GM18517 (cell line): ENCODE data around the gene ST13.
"Not testable (repeated sequence)": the region's sequence is repeated elsewhere in the genome, so short reads cannot be mapped to it uniquely, and the experiment has no call there.

Source experiments
- ATAC-seq: cut with Tn5 transposase; IDR thresholded peaks from one replicate; pipeline ENCODE4 v1.9.1; 2021; ENCODE audit warnings: mild to moderate bottlenecking, moderate library complexity; ENCODE audit not compliant: unreplicated experiment

ST13 gene

GRCh38 chr22:40844951-40845350 is 11.5 kb downstream of the ST13 start:
- no peak for ATAC-seq

- no peak for ATAC-seq
These were observed 18.0 kb downstream of the ST13 start for GRCh38 chr22:40838486-40838885.

- no peak for ATAC-seq
These were observed 21.8 kb downstream of the ST13 start for GRCh38 chr22:40834619-40835018.

- ATAC-seq = no peak
These were observed 27.3 kb downstream of the ST13 start for GRCh38 chr22:40829131-40829530.

GRCh38 chr22:40826984-40827741 is 29.3 kb downstream of the ST13 start:
- ATAC-seq = no peak

- ATAC-seq = not testable (repeated sequence)
These were observed 30.1 kb downstream of the ST13 start for GRCh38 chr22:40826292-40826691.

- ATAC-seq = no peak
These were observed 33.0 kb downstream of the ST13 start for GRCh38 chr22:40823426-40823825.

GRCh38 chr22:40819599-40820140 is 36.8 kb downstream of the ST13 start:
- no peak for ATAC-seq

GRCh38 chr22:40818747-40819598 is 37.5 kb downstream of the ST13 start, which contains the start of gene SLC25A17:
SLC25A17 (minus strand) TSS chr22:40819346; CDS start chr22:40819248, 98 bp downstream.
- ATAC-seq = no peak

GRCh38 chr22:40818192-40818746 is 38.2 kb downstream of the ST13 start:
- no peak for ATAC-seq

GRCh38 chr22:40817737-40818136 is 38.7 kb downstream of the ST13 start:
- ATAC-seq = no peak

GRCh38 chr22:40813912-40814315 is 42.5 kb downstream of the ST13 start:
- no peak for ATAC-seq

GRCh38 chr22:40808018-40808841 is 48.2 kb downstream of the ST13 start:
- ATAC-seq = no peak

- ATAC-seq = no peak
These were observed 49.7 kb downstream of the ST13 start for GRCh38 chr22:40806711-40807110.

GRCh38 chr22:40805699-40806203 is 50.7 kb downstream of the ST13 start:
- no peak for ATAC-seq

GRCh38 chr22:40805239-40805638 is 51.2 kb downstream of the ST13 start:
- ATAC-seq = no peak

GRCh38 chr22:40803321-40803720 is 53.1 kb downstream of the ST13 start:
- no peak for ATAC-seq

- ATAC-seq = no peak
These were observed 57.4 kb downstream of the ST13 start for GRCh38 chr22:40799008-40799407.

GRCh38 chr22:40797427-40797826 is 59.0 kb downstream of the ST13 start:
- ATAC-seq = no peak

GRCh38 chr22:40792451-40792850 is 64.0 kb downstream of the ST13 start:
- no peak for ATAC-seq
